ENCODE results near the gene SLC11A1.

DNA sequence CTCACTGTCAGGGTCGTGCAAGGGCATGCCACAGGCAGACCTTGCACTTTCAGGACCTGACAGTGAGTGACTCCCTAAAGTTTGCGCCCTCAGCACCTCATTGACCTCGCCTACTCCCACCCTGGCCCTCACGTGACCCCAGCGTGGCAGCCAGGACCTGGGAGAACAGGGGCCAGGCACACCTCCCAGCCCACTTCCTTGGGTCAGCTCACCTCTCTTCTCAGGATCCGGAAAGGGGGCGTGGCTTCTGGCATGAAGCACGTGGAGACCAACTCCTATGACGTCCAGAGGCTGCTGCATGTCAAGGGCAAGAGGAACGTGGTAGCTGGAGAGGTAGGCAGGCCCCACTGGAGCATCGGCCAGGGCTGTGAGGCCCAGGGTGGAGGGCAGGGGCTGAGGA lies 45.7 kb downstream of the SLC11A1 start:
- TF ChIP-seq GATA2 (IDR thresholded peaks at IDR 0.05; ENCODE audit: low read depth, low read length) (no peak), GATA3 (IDR thresholded peaks at IDR 0.05; ENCODE audit: low read depth, low read length) (no peak)

Measured in SH-SY5Y (cell line).